Activated CD4-positive, CD25-positive, alpha-beta regulatory T cell (primary cell): ENCODE data around the gene SLC39A11.
"Not testable (repeated sequence)": the region's sequence is repeated elsewhere in the genome, so short reads cannot be mapped to it uniquely, and the experiment has no call there.

Experiments used
- DNase-seq, 4 experiments: peaks; one replicate each; lab custom pipeline; 2025; lab: John Stamatoyannopoulos, UW

SLC39A11 gene

GRCh38 chr17:73107191-73107590 is 14.7 kb upstream of the SLC39A11 start:
- DNase-seq, result no peak

GRCh38 chr17:73105431-73105830 is 12.9 kb upstream of the SLC39A11 start:
- DNase-seq, result no peak

- no peak for DNase-seq
Measured at GRCh38 chr17:73104450-73104849, 12.0 kb upstream of the SLC39A11 start.

- DNase-seq, result no peak
Measured at GRCh38 chr17:73103641-73104335, 11.3 kb upstream of the SLC39A11 start.

- DNase-seq, result no peak
Measured at GRCh38 chr17:73101031-73101430, 8.5 kb upstream of the SLC39A11 start.

- no peak for DNase-seq
Measured at GRCh38 chr17:73100363-73100762, 7.9 kb upstream of the SLC39A11 start.

- no peak for DNase-seq
Measured at GRCh38 chr17:73099511-73099910, 7.0 kb upstream of the SLC39A11 start.

GRCh38 chr17:73098919-73099318 is 6.4 kb upstream of the SLC39A11 start:
- DNase-seq, result no peak

- not testable (repeated sequence) for DNase-seq
Measured at GRCh38 chr17:73097973-73098765, 5.7 kb upstream of the SLC39A11 start.

GRCh38 chr17:73096866-73097265 is 4.4 kb upstream of the SLC39A11 start:
- no peak for DNase-seq

- DNase-seq, result no peak
Measured at GRCh38 chr17:73096211-73096610, 3.7 kb upstream of the SLC39A11 start.

- no peak for DNase-seq
Measured at GRCh38 chr17:73093286-73093685, 798 bp upstream of the SLC39A11 start.

- no peak for DNase-seq
Measured at GRCh38 chr17:73091770-73092522, 542 bp downstream of the SLC39A11 start.

- DNase-seq, result no peak
Measured at GRCh38 chr17:73091410-73091769, 1.1 kb downstream of the SLC39A11 start.

- no peak for DNase-seq
Measured at GRCh38 chr17:73090396-73091202, 1.9 kb downstream of the SLC39A11 start.

GRCh38 chr17:73089322-73090317 is 2.9 kb downstream of the SLC39A11 start:
- DNase-seq, result no peak

- no peak for DNase-seq
Measured at GRCh38 chr17:73088561-73088960, 3.9 kb downstream of the SLC39A11 start.

- DNase-seq, result no peak
Measured at GRCh38 chr17:73083432-73083831, 9.1 kb downstream of the SLC39A11 start.

GRCh38 chr17:73074566-73074965 is 17.9 kb downstream of the SLC39A11 start:
- DNase-seq, result no peak

- DNase-seq, result no peak
Measured at GRCh38 chr17:73072219-73072962, 20.1 kb downstream of the SLC39A11 start.
